ENCODE results near the gene JAK1.

Gene JAK1

GRCh38 chr1:64980745-64981600 lies 14.6 kb upstream of the JAK1 start:
- DNase-seq (ENCODE audit: low spot score), result no peak

- no peak for DNase-seq (ENCODE audit: low spot score)
These were observed 13.0 kb upstream of the JAK1 start for GRCh38 chr1:64979358-64979757.

GRCh38 chr1:64976361-64976760 lies 10.0 kb upstream of the JAK1 start:
- no peak for DNase-seq (ENCODE audit: low spot score)

GRCh38 chr1:64975740-64976139 lies 9.4 kb upstream of the JAK1 start:
- no peak for DNase-seq (ENCODE audit: low spot score)

- no peak for DNase-seq (ENCODE audit: low spot score)
These were observed 8.8 kb upstream of the JAK1 start for GRCh38 chr1:64975127-64975526.

GRCh38 chr1:64974288-64974825 lies 8.0 kb upstream of the JAK1 start:
- DNase-seq (ENCODE audit: low spot score), result no peak

- DNase-seq (ENCODE audit: low spot score), result no peak
These were observed 6.8 kb upstream of the JAK1 start for GRCh38 chr1:64973061-64973647.

- DNase-seq (ENCODE audit: low spot score), result no peak
These were observed 3.1 kb upstream of the JAK1 start for GRCh38 chr1:64969305-64970046.

GRCh38 chr1:64967381-64967780 lies 1.0 kb upstream of the JAK1 start:
- DNase-seq (ENCODE audit: low spot score), result no peak

- DNase-seq (ENCODE audit: low spot score), result no peak
These were observed 787 bp downstream of the JAK1 start for GRCh38 chr1:64965366-64966157.

GRCh38 chr1:64963466-64963865 lies 2.9 kb downstream of the JAK1 start:
- no peak for DNase-seq (ENCODE audit: low spot score)

- peak; percentile 73 for DNase-seq (ENCODE audit: low spot score)
These were observed 3.9 kb downstream of the JAK1 start for GRCh38 chr1:64962441-64962840.

GRCh38 chr1:64961923-64962322 lies 4.4 kb downstream of the JAK1 start:
- no peak for DNase-seq (ENCODE audit: low spot score)

- no peak for DNase-seq (ENCODE audit: low spot score)
These were observed 5.6 kb downstream of the JAK1 start for GRCh38 chr1:64960731-64961130.

- no peak for DNase-seq (ENCODE audit: low spot score)
These were observed 6.4 kb downstream of the JAK1 start for GRCh38 chr1:64959986-64960385.

GRCh38 chr1:64956733-64957441 lies 9.5 kb downstream of the JAK1 start:
- no peak for DNase-seq (ENCODE audit: low spot score)

GRCh38 chr1:64956010-64956640 lies 10.2 kb downstream of the JAK1 start:
- DNase-seq (ENCODE audit: low spot score), result no peak

- DNase-seq (ENCODE audit: low spot score), result no peak
These were observed 11.0 kb downstream of the JAK1 start for GRCh38 chr1:64955097-64956009.

GRCh38 chr1:64953241-64953640 lies 13.1 kb downstream of the JAK1 start:
- DNase-seq (ENCODE audit: low spot score), result no peak

Measured in kidney capillary endothelial cell (primary cell).